Chondrocyte (in vitro differentiated cells): Measurements from ENCODE around the gene MYO19. TPM values are rescaled to one million over a fixed set of nuclear protein-coding genes. Genes with fewer than 3 reads are reported as not detected.
A peak's percentile ranks its signal among the peaks of the same experiment; 100 is the strongest.

Source experiments
- DNase-seq: peaks from one replicate; pipeline ENCODE4 v3.0.0; 2021; ENCODE audit warnings: mixed read lengths, low spot score
- H3K27ac Mint-ChIP-seq: one replicate; pipeline ENCODE4 v1.8.0; 2021; ENCODE audit warnings: mild to moderate bottlenecking, moderate library complexity, mixed read lengths; ENCODE audit not compliant: unreplicated experiment
- H3K27me3 Mint-ChIP-seq: 2 replicates; pipeline ENCODE4 v1.8.0; 2021; ENCODE audit warnings: low read depth, mixed read lengths
- H3K36me3 Mint-ChIP-seq: 2 replicates; pipeline ENCODE4 v1.8.0; 2021; ENCODE audit warnings: low read depth, mixed read lengths
- H3K4me1 Mint-ChIP-seq: 2 replicates; pipeline ENCODE4 v1.8.0; 2021; ENCODE audit warnings: low read depth, mild to moderate bottlenecking, mixed read lengths
- H3K4me3 Mint-ChIP-seq: one replicate; pipeline ENCODE4 v1.8.0; 2021; ENCODE audit warnings: mild to moderate bottlenecking, moderate library complexity, mixed read lengths; ENCODE audit not compliant: unreplicated experiment
- H3K9me3 Mint-ChIP-seq: 2 replicates; pipeline ENCODE4 v1.8.0; 2021; ENCODE audit warnings: low read depth, mixed read lengths
- total RNA-seq: library from RNA; stranded (reverse); gene quantifications from 3 replicates; pipeline ENCODE4 v1.2.1, GENCODE V29; 2021
- TF ChIP-seq, protein P1 (sequence below): fragments of 200-600 bp; sonication (generic); IDR thresholded peaks from 2 replicates; pipeline ENCODE4 v1.5.0; 2021; ENCODE audit warnings: antibody characterized with exemption, mild to moderate bottlenecking, moderate library complexity

MYO19 gene
- total RNA-seq, 1 donor from 2014 or later, result 52.6 TPM

DNA sequence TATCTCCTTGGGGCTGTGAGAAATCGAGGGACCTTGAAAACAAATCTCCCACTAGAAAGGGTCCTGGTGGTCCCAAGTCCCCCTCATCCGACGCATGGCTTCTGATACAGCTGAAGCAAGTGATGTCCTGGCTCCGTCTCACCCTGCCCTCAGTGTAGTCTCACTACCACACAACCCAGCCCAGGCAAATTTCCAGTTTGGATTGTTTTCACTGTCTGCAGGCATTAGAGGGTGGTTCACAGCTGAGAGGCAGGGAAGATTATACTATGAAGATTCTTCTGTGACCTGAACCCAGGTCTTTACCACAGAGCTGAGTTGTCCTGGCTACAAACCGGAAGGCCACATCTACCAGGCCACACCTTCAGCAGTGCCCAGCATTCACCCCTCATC is 30.5 kb downstream of the MYO19 start:
- DNase-seq, result no peak
- TF ChIP-seq, protein P1, sequence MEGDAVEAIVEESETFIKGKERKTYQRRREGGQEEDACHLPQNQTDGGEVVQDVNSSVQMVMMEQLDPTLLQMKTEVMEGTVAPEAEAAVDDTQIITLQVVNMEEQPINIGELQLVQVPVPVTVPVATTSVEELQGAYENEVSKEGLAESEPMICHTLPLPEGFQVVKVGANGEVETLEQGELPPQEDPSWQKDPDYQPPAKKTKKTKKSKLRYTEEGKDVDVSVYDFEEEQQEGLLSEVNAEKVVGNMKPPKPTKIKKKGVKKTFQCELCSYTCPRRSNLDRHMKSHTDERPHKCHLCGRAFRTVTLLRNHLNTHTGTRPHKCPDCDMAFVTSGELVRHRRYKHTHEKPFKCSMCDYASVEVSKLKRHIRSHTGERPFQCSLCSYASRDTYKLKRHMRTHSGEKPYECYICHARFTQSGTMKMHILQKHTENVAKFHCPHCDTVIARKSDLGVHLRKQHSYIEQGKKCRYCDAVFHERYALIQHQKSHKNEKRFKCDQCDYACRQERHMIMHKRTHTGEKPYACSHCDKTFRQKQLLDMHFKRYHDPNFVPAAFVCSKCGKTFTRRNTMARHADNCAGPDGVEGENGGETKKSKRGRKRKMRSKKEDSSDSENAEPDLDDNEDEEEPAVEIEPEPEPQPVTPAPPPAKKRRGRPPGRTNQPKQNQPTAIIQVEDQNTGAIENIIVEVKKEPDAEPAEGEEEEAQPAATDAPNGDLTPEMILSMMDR, result no peak
- H3K36me3 Mint-ChIP-seq, result peaks cover 25% of the 10 kb centered on the region
- no peak overlapping the region for H3K27ac Mint-ChIP-seq
- H3K9me3 Mint-ChIP-seq, result no peaks in the 10 kb centered on the region
- H3K4me3 Mint-ChIP-seq, result no peak overlapping the region
- H3K4me1 Mint-ChIP-seq, result no peaks in the 10 kb centered on the region
- no peaks in the 10 kb centered on the region for H3K27me3 Mint-ChIP-seq

DNA sequence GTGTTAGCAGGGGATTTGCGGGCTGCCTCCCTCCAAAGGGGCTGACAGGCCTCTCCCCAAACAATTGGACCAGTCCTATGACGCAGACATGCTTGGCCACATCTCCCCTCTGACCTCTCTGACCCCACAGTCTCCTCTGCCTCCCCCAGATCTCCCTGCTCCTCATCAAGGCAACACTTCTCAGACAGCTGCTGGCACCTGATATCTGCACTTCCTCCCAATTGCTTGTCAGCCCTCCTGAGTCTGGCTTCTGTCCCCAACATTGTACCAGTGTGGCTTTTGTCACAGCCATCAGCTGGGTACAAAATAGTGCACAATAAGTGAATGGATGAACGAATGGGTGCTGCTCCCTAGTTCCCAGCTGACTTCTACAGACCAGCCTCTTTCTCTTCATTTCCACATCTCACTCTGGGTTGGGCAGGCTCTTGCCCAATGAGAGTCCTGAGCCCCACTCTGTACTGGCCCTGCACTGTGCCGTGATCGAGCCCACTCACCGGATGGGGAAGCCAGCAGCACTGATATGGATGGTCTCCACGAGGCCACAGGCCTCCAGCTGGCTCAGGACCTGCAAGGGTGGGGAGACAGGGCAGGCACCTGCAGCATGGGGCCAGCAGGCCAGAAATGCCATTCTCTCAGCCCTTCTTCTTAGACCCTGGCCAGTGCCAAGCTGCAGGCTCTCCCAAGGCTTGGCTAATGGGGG is 31.1 kb downstream of the MYO19 start:
- TF ChIP-seq, protein P1, result no peak
- H3K27ac Mint-ChIP-seq, result no peak overlapping the region
- peak; percentile 44 for DNase-seq
- H3K36me3 Mint-ChIP-seq, result peaks cover 25% of the 10 kb centered on the region
- no peak overlapping the region for H3K4me3 Mint-ChIP-seq
- H3K27me3 Mint-ChIP-seq, result no peaks in the 10 kb centered on the region
- no peaks in the 10 kb centered on the region for H3K4me1 Mint-ChIP-seq
- H3K9me3 Mint-ChIP-seq, result no peaks in the 10 kb centered on the region

GRCh38 chr17:36501963-36502362 is 32.7 kb downstream of the MYO19 start:
- Mint-ChIP-seq H3K27me3 (no peaks in the 10 kb centered on the region), H3K36me3 (peaks cover 27% of the 10 kb centered on the region), H3K4me1 (no peaks in the 10 kb centered on the region), H3K9me3 (no peaks in the 10 kb centered on the region), H3K27ac (no peak overlapping the region), H3K4me3 (no peak overlapping the region)
- DNase-seq, result peak; percentile 40
- TF ChIP-seq, protein P1, result no peak

- Mint-ChIP-seq H3K4me1 (peaks cover 6% of the 10 kb centered on the region), H3K36me3 (peaks cover 24% of the 10 kb centered on the region), H3K27me3 (no peaks in the 10 kb centered on the region), H3K4me3 (no peak overlapping the region), H3K27ac (no peak overlapping the region), H3K9me3 (no peaks in the 10 kb centered on the region)
- TF ChIP-seq, protein P1, result no peak
- DNase-seq, result peak; percentile 55
Measured at GRCh38 chr17:36501351-36501750, 33.3 kb downstream of the MYO19 start.

DNA sequence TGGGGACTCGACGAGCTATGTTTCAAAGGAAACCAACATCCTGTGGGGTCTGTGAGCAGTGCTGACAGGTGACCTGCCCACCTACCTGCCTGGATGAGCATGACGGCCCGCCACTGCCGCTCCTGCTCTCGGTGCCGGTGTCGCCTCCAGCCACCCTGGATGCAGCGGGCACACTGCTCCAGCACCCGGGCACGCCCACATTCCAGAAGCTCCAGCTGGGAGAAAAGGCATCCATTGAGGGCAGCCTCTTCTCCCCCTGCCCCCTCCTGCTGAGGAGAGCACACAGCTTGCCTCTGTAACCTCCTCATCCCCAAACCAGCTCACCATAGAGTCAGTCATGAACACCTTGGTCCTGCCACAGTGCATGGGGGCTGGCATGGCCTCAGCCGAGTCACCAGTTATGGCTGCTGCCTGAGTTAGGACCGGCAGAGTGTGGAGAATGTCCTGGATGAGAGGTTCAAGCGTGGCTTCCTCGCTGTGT is 33.9 kb downstream of the MYO19 start:
- TF ChIP-seq, protein P1, result no peak
- H3K36me3 Mint-ChIP-seq, result peaks cover 23% of the 10 kb centered on the region

More for the DNA sequence above, 33.9 kb downstream of the MYO19 start:
- Mint-ChIP-seq H3K27ac (no peak overlapping the region), H3K4me1 (peaks cover 11% of the 10 kb centered on the region), H3K4me3 (no peak overlapping the region), H3K27me3 (no peaks in the 10 kb centered on the region), H3K9me3 (no peaks in the 10 kb centered on the region)
- peak; percentile 79 for DNase-seq
